ENCODE results near the gene CRACR2B.

Gene CRACR2B

DNA sequence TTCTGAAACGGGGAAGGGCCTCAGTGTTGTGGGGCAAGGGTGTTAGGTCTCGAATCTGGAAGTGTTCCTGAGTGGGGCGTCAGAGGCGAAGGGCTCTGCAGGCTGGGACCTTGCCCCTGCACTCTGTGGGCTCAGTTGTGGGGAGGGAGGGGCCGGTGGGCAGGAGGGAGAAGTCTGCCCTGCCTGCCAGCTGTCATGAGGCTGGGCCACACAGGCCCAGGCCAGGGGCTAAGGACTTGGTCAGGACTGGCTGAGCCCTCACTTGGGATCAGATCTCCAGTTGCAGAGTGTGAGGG, at the start of gene CRACR2B:
Gene CRACR2B, plus strand, starts transcription at position 23 of the 296 bp plus-strand sequence. CDS start 689 bp downstream, outside the sequence.
- FAIRE-seq, result no peak

DNA sequence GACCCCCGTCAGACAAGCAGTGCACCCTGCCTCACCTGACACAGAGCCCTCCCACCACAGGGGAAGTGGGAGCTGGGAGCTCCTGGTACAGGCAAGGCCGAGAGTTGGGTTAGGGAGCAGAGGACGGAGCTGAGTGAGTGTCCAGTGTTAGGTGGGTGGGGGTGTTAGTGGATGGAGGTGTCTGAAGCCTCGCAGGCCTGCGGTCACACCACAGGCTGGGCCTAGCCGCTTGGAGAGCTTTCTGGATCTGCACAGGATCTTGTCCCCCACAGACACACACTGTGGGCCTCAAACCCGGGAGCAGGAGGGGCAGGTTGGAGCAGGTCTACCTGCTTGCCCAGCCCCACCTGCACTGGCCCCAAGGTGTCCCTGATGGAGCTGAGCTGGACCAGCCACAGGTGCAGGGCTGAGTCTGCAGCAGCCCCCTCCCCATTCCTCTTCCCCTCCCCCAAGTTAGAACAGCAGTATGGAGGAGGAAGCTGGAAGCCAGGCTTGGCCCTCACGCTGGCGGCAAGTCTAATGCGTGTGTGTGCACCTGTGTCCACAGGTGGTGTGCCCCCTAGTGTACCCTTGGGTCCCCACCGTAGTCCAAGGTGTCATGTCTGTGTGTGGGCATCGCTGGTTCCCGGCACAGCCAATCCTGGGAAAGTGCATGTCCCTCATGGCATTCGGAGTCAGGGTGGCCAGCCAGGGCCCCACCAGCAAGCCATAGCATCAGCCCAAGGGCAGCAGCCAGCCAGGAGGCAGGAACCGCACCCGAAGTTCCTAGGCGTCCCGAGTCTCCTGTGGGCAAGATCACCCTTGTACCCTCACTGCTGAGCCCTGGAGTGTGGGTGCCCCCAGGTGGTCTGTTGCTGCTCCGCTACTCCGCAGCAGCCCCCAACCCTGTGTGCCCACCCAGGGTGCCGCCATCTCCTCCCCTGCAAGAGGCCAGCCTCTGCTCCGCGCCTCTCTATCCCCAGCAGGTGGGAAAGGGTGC, 48.5 kb upstream of the CRACR2B start:
- FAIRE-seq, result no peak

DNA sequence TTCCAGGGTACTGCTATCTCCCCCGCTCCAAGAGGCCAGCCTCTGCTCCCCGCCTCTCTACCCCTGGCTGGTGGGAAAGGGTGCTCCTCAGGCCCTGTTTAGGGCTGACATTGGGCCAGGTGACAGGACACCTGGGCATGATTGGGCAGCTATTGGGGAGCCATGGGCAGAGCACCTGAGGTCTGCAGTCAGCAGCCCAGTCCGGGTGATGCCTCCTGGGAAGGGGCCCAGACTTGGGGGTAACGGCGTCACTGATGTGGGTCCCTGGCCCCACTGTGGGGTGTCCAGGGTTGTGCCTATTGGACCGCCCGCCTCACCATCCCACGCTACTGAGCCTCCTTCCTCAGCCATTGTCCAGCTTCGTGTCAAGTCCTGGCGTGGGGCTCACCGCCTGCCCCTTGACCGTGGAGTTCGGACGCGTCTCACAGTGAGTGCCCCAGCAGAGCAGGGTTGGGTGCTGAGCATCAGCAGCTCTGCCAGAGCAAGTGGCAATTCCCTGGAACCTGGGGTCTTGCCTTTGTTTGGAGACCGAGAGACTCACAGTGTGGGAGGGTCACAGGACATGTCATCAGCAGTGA, 47.7 kb upstream of the CRACR2B start:
- FAIRE-seq, result no peak

DNA sequence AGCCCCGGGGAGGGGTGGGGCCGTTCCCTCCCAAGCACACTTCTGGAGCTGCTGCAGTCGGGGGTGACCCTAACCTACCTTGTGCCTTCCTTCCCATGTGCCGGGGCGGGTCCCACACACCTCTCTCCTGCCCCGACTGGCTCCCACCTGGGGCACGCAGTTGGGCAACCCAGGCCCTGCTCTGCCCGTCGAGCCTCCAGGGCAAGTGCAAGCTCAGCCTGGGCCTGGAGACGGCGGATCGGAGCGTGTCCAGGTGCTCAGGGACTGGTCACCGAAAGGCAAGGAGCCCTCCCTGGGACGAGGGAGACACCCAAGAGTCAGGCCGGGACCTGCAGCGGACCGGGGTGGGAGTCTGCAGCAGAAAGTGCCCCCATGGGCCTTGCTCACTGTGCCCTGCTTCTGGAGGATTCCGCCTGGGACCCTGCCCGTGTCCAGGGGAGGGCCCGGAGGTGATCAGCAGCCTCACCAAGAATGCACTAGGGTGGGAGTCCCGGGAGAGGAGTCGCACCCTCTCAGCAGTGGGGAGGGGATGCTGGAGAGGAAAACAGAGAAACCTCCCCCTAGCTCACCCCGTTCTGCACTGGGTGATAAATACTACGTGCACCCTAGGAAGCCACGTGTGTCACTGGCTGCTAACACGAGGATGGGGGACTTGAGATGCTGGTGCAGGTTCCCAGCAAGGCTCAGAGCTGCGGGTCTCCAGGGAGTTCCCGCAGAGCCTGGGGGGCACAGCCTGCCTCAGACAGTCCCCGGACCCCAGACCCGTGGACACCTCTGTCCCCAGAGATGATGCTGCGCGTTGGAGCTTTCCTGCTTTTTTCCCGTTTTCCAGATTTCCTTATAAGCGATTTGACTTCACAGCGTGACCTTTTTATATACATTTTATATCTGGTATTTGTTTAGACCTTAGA, 45.2 kb upstream of the CRACR2B start:
- FAIRE-seq, result no peak

DNA sequence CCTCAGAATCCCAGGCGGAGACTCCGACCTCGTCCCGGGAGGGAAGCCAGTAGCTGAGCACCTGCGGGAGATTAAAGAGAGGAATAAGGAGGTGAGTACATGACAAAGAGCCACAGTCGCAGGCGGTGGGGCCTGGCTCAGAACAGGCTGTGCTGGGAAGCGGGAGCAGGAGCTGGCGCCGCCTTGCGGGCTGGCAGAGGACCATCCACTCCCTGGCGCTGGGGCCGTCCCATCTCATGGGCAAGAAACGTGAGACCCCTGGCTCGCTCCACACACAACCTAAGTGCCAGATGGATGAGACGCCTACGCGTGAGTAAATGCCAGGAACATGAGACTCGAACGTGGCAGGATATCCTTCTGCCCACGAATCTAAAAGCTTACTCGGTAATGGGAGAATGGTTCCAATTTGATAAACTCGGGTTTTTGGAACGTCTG, 44.1 kb upstream of the CRACR2B start:
- FAIRE-seq, result no peak

DNA sequence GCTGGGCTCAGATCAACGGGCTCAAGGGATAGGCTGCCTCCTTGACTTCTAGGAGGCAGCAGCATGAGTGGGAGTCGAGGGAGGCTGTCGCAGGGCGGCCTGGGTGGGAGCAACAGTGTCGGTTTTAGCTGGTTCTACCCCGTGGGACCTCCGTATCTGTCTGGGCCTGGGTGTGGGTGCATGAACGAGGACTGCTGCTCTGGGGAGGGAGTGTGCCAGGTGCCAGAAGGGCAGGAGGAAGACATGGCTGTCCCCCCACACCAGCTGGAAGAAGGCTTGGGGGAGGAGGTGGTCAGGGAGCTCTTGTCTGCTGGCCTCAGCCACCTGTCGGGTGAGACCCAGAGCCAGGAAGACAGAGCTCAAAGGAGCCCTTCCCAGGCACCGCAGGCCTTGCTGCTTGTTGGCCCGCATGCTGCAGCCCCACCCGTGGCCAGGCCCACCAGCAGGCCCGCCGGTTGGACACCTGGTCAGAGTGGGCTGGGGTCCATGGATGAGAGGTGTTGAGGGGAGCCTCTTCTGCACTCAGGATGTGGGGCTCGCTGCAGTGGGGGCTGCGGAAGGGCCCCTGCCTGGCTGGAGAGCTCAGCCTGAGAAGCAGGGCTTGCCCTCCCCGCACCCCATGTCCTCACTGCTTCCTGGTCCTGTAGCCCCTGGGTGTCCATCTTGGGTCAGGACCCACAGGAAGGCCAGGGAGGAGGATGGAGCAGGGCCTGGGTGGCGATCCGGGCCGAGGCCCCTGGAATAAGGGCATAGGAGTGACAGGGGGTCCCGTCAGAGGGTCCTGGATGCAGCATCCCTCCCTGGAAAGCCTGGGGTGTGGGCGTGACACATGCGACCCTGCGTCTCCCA, 41.3 kb upstream of the CRACR2B start:
- no peak for FAIRE-seq

DNA sequence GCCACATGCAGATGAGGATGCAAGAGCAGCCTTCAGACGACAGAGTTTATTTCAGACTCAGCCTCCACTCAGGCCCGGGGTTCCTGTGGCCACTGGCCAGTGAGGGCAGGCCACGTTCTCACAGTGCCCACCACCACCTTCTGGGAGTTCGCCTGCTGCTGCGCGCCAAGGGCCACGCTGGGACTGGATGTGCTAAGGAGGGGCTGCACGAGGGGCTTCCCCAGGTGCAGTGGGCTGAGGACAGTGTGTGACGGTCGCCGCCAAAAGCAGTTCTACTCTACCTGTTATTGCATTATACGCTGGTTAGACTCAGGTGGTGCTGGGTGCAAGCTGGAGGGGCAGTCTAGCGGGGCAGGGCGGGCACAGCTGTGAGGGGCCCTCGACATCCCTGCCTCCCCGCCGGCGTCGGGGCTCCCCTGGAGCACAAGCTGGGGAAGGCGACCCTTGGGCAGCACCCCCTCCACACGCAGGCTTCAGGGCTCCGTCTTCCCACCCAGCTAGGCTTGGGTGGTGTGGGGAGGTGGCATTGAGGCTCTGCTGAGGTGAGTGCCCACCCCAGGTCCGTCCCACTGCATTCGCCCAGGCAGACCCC, 40.5 kb upstream of the CRACR2B start:
- FAIRE-seq, result no peak

DNA sequence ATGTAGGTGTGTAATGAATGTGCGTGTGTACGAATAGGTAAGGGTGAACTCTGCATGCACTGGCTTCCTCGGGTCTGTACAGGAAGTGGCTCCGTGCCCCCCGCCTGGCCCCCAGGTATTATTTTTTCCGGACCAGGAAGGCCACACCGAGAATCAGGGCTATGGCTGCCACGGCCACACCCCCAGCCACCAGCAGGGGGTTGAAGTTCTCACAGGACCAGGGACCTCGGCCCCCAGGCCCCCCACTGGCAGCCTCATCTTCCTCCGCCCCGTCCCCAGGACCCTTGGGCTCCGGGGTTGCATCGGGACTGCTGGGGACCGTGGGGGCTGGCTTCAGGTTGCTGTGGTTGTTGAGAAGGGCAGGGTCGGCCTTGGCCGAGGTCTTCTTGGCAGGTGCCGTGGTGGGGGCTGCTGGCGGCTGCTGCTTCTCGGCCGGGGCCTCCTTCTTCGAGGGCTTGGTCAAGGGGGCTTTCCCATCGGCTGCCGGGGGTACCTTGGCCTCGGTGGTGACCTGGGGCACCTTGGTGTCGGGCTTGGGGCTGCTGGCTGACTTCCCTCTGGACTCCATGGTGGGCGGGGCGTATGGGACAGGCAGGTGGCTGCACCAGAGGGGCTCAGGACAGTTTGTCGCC, 39.6 kb upstream of the CRACR2B start:
- no peak for FAIRE-seq

DNA sequence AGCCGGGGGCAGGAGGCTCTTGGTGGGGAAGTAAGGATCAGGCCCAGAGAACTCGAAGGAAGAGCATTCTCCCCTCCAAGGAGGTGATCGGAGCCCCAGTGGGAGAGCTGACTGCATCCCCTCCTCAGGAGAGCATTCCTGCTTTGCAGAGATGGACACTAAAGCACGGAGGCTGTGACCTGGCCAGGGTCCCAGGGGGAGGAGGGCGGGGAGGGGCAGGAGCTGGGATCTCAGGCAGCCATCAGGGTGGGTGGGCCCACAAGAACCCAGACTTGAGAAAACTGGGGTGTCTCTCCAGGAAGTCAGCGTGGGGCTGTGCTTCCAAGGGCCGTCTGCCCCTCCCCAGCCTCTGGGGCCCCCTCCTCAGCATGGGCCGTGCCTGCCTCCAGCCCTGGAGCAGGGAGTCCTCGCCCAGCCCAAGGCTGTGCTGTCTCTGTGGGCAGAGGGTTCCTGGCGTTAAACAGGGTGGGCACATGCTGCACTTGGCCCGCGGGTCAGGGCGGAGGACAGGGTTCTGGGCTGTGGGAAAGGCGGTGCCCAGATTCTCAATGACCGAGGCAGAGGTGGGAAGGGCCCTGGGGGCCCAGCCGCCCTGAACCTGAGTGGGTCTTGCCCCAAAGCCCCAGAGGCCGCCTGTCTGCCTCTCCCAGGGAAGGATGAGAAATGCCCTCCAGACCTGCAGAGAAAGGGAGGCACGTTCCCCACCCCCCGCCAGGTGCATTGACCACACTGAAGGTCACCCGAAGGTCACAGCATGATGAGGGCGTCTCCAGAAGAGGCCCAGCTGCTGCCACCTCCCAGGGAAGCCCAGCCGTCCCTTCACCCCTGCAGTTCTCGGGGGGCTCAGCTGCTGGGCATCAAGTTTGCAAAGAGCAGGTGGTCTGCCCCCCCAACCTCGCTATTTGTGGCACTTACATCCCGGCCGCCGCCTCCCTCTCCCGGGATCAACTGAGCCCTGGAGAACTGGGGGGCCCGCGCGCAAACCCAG, 38.5 kb upstream of the CRACR2B start:
- FAIRE-seq, result no peak

DNA sequence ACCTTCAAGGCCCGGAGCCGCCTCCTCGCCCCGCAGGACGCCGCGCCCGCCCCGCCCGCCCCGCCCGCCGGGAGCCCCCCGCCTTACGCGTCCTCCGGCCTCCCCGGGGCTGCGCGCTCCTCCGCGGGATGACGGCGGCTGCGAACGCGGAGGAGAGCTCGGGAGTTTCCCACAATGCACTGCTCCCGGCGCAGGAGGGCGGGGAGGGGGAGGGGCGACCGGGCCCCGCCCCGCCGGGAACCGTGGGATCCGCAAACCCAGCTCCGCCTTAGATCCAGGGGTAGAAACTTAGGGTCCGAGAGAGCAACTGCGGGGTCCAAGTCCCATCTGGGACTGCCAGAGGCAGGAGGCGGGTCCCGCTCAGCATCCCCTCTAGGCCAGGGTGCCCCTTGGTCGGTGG, 37.8 kb upstream of the CRACR2B start, which contains the start of gene CEND1:
Gene CEND1, minus strand, starts transcription at position 148 of the 400 bp plus-strand sequence. CDS start 1,514 bp downstream, outside the sequence.
- no peak for FAIRE-seq

DNA sequence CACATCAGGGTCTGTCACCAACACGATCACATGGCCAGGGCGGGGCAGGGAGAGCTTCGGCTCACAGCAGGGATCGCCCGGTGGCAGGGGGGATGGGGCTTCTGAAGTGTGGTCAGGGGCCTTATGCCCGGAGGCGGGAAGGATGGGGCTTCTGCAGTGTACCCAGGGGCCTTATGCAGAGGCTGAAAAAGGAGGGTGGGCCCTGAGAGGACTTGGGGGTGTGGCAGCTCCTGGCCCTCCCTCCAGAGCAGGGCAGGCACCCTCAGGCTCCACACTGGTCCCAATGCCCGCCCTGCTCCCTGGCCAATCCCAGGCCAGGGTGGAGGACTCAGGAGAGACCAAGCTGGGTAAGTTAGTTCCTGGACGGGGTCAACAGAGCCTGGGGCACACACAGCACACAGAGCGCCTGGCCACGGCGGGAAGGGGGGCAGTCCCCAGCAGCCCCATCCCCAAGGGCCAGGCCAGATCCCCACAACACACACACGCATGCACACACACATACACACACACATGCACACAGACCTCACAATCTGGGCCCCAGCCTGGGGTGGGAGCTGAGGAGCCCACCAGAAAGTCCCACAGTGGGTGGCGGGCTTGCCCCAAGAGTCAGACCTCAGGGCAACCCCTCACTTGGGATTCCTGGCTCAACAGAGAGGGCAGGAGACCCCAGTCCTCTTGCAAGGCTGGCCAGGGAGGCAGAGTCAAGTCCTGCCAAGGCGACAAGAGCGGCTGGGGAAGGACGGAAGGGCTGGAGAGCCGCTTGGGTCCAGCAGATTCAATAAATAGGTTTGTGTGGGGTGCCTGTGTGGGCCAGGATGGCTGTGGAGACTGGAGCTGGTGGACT, 36.8 kb upstream of the CRACR2B start:
- no peak for FAIRE-seq

DNA sequence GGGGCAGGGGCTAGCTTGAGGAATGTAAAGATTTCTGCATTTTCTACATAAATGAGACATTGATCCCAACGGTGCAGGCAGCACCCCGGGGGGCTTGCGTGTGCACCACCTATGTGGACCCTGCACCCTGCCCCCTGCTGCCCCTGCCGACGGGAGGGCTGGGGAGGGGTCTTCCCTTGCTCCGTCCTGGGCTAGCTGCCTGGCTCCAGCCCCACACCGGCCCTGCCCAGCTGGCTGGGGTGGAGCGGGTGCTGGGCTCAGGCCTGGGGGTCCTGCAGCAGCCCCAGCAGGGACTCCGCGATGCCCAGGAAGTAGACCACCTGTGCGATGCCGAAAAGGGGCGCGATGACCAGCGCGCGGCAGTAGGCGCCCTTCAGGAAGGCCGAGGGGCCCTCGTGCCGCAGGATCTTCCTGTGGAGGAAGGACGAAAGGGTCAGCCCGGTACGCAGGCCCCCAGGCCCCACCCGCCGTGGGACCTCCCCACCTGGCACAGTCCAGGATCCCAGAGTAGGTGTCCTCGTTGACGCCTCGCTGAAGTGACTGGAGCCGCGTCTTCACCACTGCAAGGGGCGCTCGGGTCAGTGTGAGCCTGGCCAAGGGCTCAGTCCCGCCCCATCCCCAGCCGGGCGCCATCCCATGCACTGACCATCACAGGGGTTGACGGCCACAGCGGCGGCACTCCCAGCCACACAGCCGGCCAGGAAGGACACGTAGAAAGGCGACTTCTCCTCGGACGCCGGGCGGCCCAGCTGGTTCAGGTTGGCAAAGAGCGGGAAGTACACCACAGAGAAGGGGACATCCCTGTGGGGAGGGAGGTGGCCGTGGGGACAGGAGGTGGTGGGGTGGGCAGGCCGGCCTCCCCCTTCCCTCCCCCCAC, 35.8 kb upstream of the CRACR2B start:
- FAIRE-seq, result no peak

DNA sequence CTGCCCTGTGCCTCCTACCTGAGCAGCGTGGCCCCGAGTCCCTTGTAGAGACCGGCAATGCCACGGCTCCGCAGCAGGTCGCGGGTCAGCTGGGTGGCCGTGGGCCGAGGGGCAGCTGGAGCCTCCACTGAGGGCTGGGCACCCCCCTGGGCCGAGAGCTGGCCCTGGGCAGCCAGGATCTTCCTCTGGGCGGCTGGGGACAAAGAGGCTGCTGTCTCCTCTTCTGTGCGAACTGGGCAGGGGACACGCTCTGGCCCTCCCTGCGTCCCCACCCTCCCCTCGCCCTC, 35.2 kb upstream of the CRACR2B start:
- no peak for FAIRE-seq

DNA sequence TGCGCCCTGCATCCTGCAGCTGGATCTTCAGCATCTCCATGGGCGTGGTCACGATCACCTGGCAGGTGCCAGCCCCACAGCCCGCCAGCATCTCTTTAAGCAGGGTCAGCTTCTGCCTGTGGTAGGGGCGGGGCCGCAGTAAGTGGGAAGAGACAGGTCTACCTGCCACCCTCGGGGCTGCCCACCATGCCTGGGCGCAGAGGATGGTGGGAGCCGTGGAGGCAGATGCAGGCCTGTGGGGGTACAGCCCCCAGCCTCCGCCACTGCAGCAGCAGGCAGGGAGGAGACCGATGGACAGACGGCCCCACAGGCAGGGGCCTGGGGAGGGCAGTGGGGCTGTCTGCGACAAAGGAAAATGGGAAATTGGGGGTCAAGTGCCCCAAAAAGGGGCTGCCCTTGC, 34.8 kb upstream of the CRACR2B start:
- no peak for FAIRE-seq

DNA sequence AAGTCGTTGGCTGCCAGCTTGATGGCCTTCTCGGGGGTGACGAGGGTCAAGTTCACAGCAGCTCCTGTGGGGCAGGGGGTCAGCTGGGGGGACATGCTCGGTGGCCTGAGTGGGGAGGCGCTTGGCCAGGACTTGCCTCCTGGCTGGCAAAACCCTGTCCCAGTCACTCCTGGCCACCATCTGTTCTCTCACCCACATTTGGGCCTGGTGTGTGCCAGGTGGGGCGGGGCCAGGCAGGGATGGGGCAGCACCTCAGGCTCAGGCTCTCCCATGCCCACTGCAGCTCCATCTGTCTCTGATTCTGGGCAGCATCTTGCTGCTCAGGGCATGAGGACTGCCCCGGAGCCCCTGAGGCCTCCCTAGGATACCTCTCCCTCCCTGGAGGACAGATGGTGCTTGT, 34.2 kb upstream of the CRACR2B start:
- FAIRE-seq, result no peak

DNA sequence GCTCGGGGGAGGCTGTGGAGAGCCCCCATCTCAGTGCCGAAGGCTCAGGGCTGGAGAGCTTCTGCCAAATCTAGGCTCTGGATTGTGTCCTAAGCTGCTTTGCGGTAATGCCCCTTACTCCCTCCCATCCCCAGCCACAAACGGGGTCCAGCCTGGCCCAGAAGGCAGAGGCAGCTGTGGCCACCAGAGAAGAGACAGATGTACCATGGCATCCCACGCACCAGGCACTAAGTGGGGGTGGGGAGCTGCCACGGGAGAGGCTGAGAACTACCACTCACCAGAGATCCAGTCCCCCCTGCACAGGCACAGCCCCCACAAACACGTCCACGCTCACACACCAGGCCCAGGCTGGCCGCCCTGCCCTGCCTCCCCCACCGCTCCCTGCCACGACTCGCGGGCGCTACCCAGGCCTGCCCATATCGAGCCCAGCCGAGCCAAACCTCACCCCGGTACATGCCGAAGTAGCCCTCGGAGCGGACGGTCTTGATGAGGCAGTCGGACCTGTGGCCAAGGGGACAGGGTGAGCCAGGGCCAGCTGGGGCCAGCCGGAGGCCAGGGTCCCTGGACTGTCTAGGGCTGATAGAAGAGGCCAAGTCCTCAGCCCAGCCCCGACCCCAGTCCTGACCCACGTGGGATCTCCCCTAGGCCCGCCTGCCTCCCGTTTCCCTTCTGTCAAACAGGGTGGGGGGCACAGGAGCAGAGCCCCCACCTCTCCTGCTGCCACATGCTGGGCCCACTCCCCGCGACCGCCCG, 33.5 kb upstream of the CRACR2B start:
- FAIRE-seq, result no peak
